Measurements from ENCODE around the gene PXMP4.

Gene PXMP4

DNA sequence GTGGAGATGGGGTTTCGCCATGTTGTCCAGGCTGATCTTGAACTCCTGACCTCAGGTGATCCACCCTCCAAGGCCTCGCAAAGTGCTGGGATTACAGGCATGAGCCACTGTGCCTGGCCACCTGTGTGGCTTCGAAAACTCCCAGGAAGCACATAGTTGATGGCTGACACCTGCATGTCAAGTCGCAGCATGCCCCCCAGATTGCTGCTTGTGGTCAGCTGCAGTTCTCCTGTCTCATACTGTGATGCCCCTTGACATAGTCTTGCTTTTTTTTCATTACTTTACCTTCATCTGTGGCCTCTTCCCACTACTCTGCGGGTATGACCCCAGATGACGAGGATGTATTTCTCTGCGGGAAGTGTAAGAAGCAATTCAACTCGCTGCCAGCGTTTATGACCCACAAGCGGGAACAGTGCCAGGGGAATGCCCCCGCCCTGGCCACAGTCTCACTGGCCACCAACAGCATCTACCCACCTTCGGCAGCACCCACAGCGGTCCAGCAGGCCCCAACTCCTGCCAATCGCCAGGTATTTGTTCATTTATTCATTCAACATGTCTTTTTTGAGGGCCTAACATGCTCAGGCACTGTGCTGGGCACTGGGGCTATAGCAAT is 24.8 kb upstream of the PXMP4 start:
- H3K27ac Mint-ChIP-seq = no peak overlapping the region
- H3K27me3 Mint-ChIP-seq = no peaks in the 10 kb centered on the region
- H3K4me3 Mint-ChIP-seq = no peak overlapping the region
- peaks cover 45% of the 10 kb centered on the region for H3K36me3 Mint-ChIP-seq (ENCODE audit: low read depth)
- H3K4me1 Mint-ChIP-seq (ENCODE audit: low read depth) = peaks cover 7% of the 10 kb centered on the region
- intact Hi-C loops (cut with micrococcal nuclease) = no loop called here
- H3K9me3 Mint-ChIP-seq = no peaks in the 10 kb centered on the region

DNA sequence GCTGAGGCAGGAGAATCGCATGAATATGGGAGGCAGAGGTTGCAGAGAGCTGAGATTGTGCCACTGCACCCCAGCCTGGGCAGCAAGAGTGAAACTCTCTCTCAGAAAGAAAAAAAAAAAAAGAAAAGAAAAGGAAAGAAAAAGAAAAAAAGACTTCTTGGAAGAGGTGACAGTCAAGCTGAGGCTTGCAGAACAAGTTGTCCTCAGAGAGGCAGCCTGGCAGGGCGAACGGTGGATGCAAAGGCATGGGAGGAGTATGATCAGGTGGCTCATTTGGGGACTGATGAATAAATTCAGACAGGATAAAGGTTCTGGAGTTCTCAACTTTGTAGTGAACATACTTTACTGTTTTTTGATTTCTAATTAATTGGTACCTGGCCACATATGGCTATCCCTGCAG is 24.1 kb upstream of the PXMP4 start:
- no peak overlapping the region for H3K4me3 Mint-ChIP-seq
- H3K4me1 Mint-ChIP-seq (ENCODE audit: low read depth) = peaks cover 7% of the 10 kb centered on the region
- H3K36me3 Mint-ChIP-seq (ENCODE audit: low read depth) = peaks cover 43% of the 10 kb centered on the region
- H3K27ac Mint-ChIP-seq = no peak overlapping the region
- no peaks in the 10 kb centered on the region for H3K9me3 Mint-ChIP-seq
- H3K27me3 Mint-ChIP-seq = no peaks in the 10 kb centered on the region
- intact Hi-C loops (cut with micrococcal nuclease) = no loop called here

GRCh38 chr20:33740189-33740588 is 20.1 kb upstream of the PXMP4 start:
- Mint-ChIP-seq H3K27ac (no peak overlapping the region), H3K9me3 (peaks cover 18% of the 10 kb centered on the region), H3K4me1 (ENCODE audit: low read depth) (peaks cover 14% of the 10 kb centered on the region), H3K27me3 (no peaks in the 10 kb centered on the region), H3K4me3 (no peak overlapping the region), H3K36me3 (ENCODE audit: low read depth) (peaks cover 27% of the 10 kb centered on the region)
- intact Hi-C loops (cut with micrococcal nuclease) = no loop called here

DNA sequence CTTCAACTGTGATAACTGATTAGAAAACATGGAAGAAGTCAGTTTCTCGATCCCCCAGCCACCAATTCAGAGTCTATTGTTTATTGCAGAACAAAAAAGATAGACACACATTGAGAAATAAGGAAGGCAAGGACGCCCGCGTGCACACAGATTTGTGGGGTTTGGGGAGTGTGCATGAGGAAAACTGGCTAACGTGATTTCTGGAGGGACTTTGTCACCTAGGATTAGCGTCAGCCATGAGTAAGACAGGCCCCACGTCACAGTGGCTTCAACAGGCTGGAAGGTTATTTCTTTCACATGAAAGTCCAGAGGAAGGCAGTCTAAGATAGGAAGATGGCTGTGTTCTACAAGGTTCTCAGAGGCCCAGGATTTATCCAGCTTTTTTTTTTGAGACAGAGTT is 19.4 kb upstream of the PXMP4 start:
- Mint-ChIP-seq H3K36me3 (ENCODE audit: low read depth) (peaks cover 21% of the 10 kb centered on the region), H3K9me3 (peaks cover 18% of the 10 kb centered on the region), H3K27ac (no peak overlapping the region), H3K27me3 (no peaks in the 10 kb centered on the region), H3K4me1 (ENCODE audit: low read depth) (peaks cover 15% of the 10 kb centered on the region), H3K4me3 (no peak overlapping the region)
- intact Hi-C loops (cut with micrococcal nuclease) = no loop called here

DNA sequence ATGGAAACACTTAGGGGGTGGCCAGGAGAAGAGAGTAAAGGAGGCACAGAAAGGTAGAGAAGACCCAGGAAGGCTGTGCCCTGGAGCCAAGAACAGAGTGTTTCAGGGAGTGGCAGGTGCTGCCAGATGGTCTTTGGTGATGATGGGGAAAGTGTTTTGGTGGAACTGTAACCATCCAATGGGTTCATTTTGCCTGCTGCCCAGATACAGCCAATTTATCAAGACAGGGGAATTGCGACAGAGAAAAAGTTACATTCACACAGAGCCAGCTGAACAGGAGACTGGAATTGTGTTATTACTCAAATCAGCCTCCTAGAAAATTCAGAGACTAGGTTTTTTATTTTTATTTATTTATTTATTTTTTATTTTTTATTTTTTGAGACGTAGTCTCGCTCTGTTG is 16.9 kb upstream of the PXMP4 start:
- intact Hi-C loops (cut with micrococcal nuclease) = no loop called here
- no peak overlapping the region for H3K4me3 Mint-ChIP-seq
- no peaks in the 10 kb centered on the region for H3K27me3 Mint-ChIP-seq
- no peak overlapping the region for H3K27ac Mint-ChIP-seq
- peaks cover 18% of the 10 kb centered on the region for H3K9me3 Mint-ChIP-seq
- H3K36me3 Mint-ChIP-seq (ENCODE audit: low read depth) = peaks cover 21% of the 10 kb centered on the region
- H3K4me1 Mint-ChIP-seq (ENCODE audit: low read depth) = peaks cover 34% of the 10 kb centered on the region

GRCh38 chr20:33733654-33734576 is 13.8 kb upstream of the PXMP4 start:
- H3K36me3 Mint-ChIP-seq (ENCODE audit: low read depth) = peaks cover 21% of the 10 kb centered on the region
- H3K4me1 Mint-ChIP-seq (ENCODE audit: low read depth) = peaks cover 40% of the 10 kb centered on the region
- H3K9me3 Mint-ChIP-seq = peaks cover 18% of the 10 kb centered on the region
- intact Hi-C loops (cut with micrococcal nuclease) = loop anchor here (2.0 to 5.0 kb wide), 3 partner anchors 47 to 78 kb away; partner anchors contain the start of genes ACTL10, CHMP4B and E2F1
- H3K27ac Mint-ChIP-seq = peak overlapping the region; percentile 90
- no peaks in the 10 kb centered on the region for H3K27me3 Mint-ChIP-seq
- H3K4me3 Mint-ChIP-seq = peak overlapping the region; percentile 89

- Mint-ChIP-seq H3K36me3 (ENCODE audit: low read depth) (peaks cover 15% of the 10 kb centered on the region), H3K4me1 (ENCODE audit: low read depth) (peaks cover 41% of the 10 kb centered on the region), H3K27me3 (no peaks in the 10 kb centered on the region), H3K27ac (peak overlapping the region; percentile 90), H3K4me3 (peak overlapping the region; percentile 89), H3K9me3 (peaks cover 17% of the 10 kb centered on the region)
- intact Hi-C loops (cut with micrococcal nuclease) = loop anchor here (2.0 to 5.0 kb wide), 3 partner anchors 45 to 80 kb away; partner anchors contain the start of genes ACTL10, CHMP4B and E2F1
Observed at GRCh38 chr20:33732166-33732970, 12.3 kb upstream of the PXMP4 start.

GRCh38 chr20:33731693-33732165 is 11.6 kb upstream of the PXMP4 start, which contains the start of gene ZNF341:
Gene ZNF341 (plus strand): TSS chr20:33731996. CDS start chr20:33732022, 26 bp downstream.
- H3K9me3 Mint-ChIP-seq = peaks cover 11% of the 10 kb centered on the region
- H3K36me3 Mint-ChIP-seq (ENCODE audit: low read depth) = peaks cover 10% of the 10 kb centered on the region
- H3K4me3 Mint-ChIP-seq = peak within 1 kb of the TSS; percentile 89
- peaks cover 47% of the 10 kb centered on the region for H3K4me1 Mint-ChIP-seq (ENCODE audit: low read depth)
- intact Hi-C loops (cut with micrococcal nuclease) = loop anchor here (1.0 to 5.0 kb wide), 4 partner anchors 11 to 81 kb away; partner anchors contain the start of genes ACTL10, CHMP4B, E2F1 and PXMP4
- peak within 1 kb of the TSS; percentile 90 for H3K27ac Mint-ChIP-seq
- no peaks in the 10 kb centered on the region for H3K27me3 Mint-ChIP-seq

- Mint-ChIP-seq H3K27ac (peak overlapping the region; percentile 90), H3K36me3 (ENCODE audit: low read depth) (peaks cover 4% of the 10 kb centered on the region), H3K27me3 (no peaks in the 10 kb centered on the region), H3K4me1 (ENCODE audit: low read depth) (peaks cover 52% of the 10 kb centered on the region), H3K4me3 (peak overlapping the region; percentile 81), H3K9me3 (peaks cover 5% of the 10 kb centered on the region)
- intact Hi-C loops (cut with micrococcal nuclease) = loop anchor here (1.0 to 5.0 kb wide), 3 partner anchors 11 to 81 kb away; partner anchors contain the start of genes CHMP4B, E2F1 and PXMP4
Observed at GRCh38 chr20:33730946-33731692, 11.0 kb upstream of the PXMP4 start.

GRCh38 chr20:33729101-33729500 is 9.0 kb upstream of the PXMP4 start:
- H3K4me3 Mint-ChIP-seq = no peak overlapping the region

GRCh38 chr20:33728463-33728862 is 8.4 kb upstream of the PXMP4 start:
- no peaks in the 10 kb centered on the region for H3K27me3 Mint-ChIP-seq
- intact Hi-C loops (cut with micrococcal nuclease) = no loop called here
- no peaks in the 10 kb centered on the region for H3K9me3 Mint-ChIP-seq
- peak overlapping the region; percentile 21 for H3K27ac Mint-ChIP-seq
- peaks cover 41% of the 10 kb centered on the region for H3K4me1 Mint-ChIP-seq (ENCODE audit: low read depth)
- no peaks in the 10 kb centered on the region for H3K36me3 Mint-ChIP-seq (ENCODE audit: low read depth)
- H3K4me3 Mint-ChIP-seq = no peak overlapping the region

More at GRCh38 chr20:33729101-33729500, 9.0 kb upstream of the PXMP4 start:
- intact Hi-C loops (cut with micrococcal nuclease) = no loop called here
- peaks cover 47% of the 10 kb centered on the region for H3K4me1 Mint-ChIP-seq (ENCODE audit: low read depth)
- no peak overlapping the region for H3K27ac Mint-ChIP-seq
- H3K9me3 Mint-ChIP-seq = no peaks in the 10 kb centered on the region
- no peaks in the 10 kb centered on the region for H3K36me3 Mint-ChIP-seq (ENCODE audit: low read depth)
- no peaks in the 10 kb centered on the region for H3K27me3 Mint-ChIP-seq

DNA sequence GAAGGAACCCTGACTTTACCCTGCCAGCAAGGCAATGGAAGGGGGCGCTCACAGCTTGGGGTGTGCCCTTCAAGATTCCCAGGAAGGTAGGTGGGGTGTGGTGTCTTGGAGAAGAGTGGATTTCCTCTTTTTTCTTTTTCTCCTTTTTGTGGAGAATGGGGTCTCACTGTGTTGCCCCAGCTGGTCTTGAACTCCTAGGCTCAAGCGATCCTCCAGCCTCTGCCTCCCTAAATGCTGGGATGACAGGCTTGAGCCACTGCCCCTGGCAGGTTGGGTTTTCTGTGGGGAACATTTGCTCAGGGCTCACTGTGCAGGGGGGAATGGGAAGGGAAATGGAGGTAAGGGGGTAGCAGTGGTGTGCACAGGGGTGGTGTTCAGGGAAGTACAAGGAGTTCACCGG is 7.7 kb upstream of the PXMP4 start:
- Mint-ChIP-seq H3K4me1 (ENCODE audit: low read depth) (peaks cover 34% of the 10 kb centered on the region), H3K36me3 (ENCODE audit: low read depth) (no peaks in the 10 kb centered on the region), H3K27me3 (no peaks in the 10 kb centered on the region), H3K9me3 (no peaks in the 10 kb centered on the region), H3K4me3 (no peak overlapping the region), H3K27ac (peak overlapping the region; percentile 21)
- intact Hi-C loops (cut with micrococcal nuclease) = no loop called here

DNA sequence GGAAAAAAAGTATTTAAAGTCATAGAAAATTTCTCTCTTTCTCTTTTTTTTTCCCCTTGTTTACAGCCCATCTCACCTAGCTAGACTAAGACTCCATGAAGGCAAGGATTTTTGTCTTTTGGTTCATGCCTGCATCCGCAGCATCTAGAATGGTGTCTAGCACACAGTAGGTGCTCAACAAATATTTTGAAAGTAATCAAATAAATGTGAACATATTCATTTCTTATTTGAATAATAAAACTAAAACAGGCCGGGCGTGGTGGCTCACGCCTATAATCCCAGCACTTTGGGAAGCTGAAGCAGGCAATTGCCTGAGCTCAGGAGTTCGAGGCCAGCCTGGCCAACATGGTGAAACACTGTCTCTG is 7.0 kb upstream of the PXMP4 start:
- intact Hi-C loops (cut with micrococcal nuclease) = no loop called here
- Mint-ChIP-seq H3K4me3 (no peak overlapping the region), H3K36me3 (ENCODE audit: low read depth) (no peaks in the 10 kb centered on the region), H3K27ac (no peak overlapping the region), H3K9me3 (no peaks in the 10 kb centered on the region), H3K4me1 (ENCODE audit: low read depth) (peaks cover 30% of the 10 kb centered on the region), H3K27me3 (no peaks in the 10 kb centered on the region)

All from dendritic cell treated with granulocyte-macrophage colony-stimulating factor and Interleukin-4, amounts not matched to agents 40 ng/mL and 50 ng/mL, for 4 days (primary cell).